Measurements from ENCODE around the gene AOPEP.
A peak's percentile ranks its signal among the peaks of the same experiment; 100 is the strongest.

AOPEP gene

GRCh38 chr9:95048225-95049087 is 322.0 kb downstream of the AOPEP start:
- DNase-seq = peak; percentile 53

- no peak for DNase-seq
These were observed 323.3 kb downstream of the AOPEP start for GRCh38 chr9:95049761-95050160.

GRCh38 chr9:95053611-95054570 is 327.4 kb downstream of the AOPEP start:
- DNase-seq = no peak

GRCh38 chr9:95055334-95055850 is 328.9 kb downstream of the AOPEP start:
- DNase-seq = no peak

GRCh38 chr9:95055851-95056551 is 329.5 kb downstream of the AOPEP start:
- DNase-seq = no peak

GRCh38 chr9:95057101-95057500 is 330.6 kb downstream of the AOPEP start:
- no peak for DNase-seq

- no peak for DNase-seq
These were observed 331.8 kb downstream of the AOPEP start for GRCh38 chr9:95058121-95058785.

- no peak for DNase-seq
These were observed 332.4 kb downstream of the AOPEP start for GRCh38 chr9:95058795-95059386.

- no peak for DNase-seq
These were observed 333.7 kb downstream of the AOPEP start for GRCh38 chr9:95060234-95060633.

- DNase-seq = no peak
These were observed 334.4 kb downstream of the AOPEP start for GRCh38 chr9:95060916-95061315.

- no peak for DNase-seq
These were observed 335.6 kb downstream of the AOPEP start for GRCh38 chr9:95061916-95062595.

GRCh38 chr9:95062596-95063065 is 336.1 kb downstream of the AOPEP start:
- DNase-seq = no peak

GRCh38 chr9:95063300-95063699 is 336.8 kb downstream of the AOPEP start:
- no peak for DNase-seq

- no peak for DNase-seq
These were observed 338.7 kb downstream of the AOPEP start for GRCh38 chr9:95065224-95065623.

GRCh38 chr9:95067057-95067456 is 340.6 kb downstream of the AOPEP start:
- no peak for DNase-seq

GRCh38 chr9:95067897-95068296 is 341.4 kb downstream of the AOPEP start:
- DNase-seq = no peak

GRCh38 chr9:95070549-95071021 is 344.1 kb downstream of the AOPEP start:
- DNase-seq = no peak

GRCh38 chr9:95071450-95071849 is 345.0 kb downstream of the AOPEP start:
- no peak for DNase-seq

GRCh38 chr9:95071925-95072324 is 345.4 kb downstream of the AOPEP start:
- no peak for DNase-seq

GRCh38 chr9:95073042-95073607 is 346.6 kb downstream of the AOPEP start:
- DNase-seq = no peak

GRCh38 chr9:95073918-95074317 is 347.4 kb downstream of the AOPEP start:
- DNase-seq = no peak
